NCI-H146 treated with DMSO at 0.1 percent for 48 hours (cell line): ENCODE results near the gene SARS1.
A peak's percentile ranks its signal among the peaks of the same experiment; 100 is the strongest.

Source experiments
- DNase-seq: peaks from one replicate; lab custom pipeline; 2025; ENCODE audit not compliant: unreplicated experiment; lab: John Stamatoyannopoulos, UW

SARS1 gene

DNA sequence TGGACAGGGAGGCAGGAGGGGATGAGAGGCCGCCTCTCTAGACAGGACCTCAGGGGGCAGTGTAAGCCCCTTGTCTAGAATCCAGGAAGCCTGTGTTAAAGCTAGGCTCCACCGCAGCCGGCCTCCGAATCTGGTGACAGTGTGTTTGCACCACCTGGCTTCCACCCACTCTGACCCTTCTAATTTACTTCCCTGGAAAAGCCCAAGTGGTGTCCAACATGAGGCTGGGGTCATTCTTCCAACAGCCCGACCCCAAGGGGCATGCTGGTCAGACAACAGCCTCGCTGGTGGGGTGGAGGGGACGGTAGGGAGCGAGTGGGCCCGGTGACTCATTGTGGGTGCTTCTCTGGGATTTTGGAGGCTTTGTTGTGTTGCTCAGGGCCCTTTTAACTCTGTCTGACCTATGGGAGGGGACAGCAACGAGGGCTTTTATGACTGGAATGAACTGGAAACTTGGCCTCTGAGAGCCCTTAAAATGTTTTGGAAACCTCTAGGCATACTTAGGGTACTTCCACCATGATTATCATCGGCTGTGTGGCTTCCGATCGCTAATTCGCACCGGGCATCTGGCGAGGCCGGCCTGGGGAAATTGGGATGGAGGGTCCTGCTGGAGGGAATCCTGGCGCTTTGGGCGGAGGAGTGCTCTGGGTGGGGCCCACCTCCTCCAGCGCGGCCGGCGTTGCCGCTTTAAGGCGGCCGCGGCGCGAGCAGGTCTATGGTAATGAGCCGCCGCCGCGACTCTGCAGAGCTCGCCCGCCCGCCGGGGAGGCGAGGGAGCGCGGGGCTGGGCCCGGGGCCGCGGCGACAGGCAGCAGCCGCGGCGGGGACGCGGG is 35.3 kb downstream of the SARS1 start, which contains the start of gene CELSR2:
CELSR2 (plus strand) TSS at position 743 of the 833 bp plus-strand sequence. CDS start 541 bp downstream, outside the sequence.
- DNase-seq = peak; percentile 23

- DNase-seq = no peak
Measured at GRCh38 chr1:109249654-109250401, 36.1 kb downstream of the SARS1 start.

DNA sequence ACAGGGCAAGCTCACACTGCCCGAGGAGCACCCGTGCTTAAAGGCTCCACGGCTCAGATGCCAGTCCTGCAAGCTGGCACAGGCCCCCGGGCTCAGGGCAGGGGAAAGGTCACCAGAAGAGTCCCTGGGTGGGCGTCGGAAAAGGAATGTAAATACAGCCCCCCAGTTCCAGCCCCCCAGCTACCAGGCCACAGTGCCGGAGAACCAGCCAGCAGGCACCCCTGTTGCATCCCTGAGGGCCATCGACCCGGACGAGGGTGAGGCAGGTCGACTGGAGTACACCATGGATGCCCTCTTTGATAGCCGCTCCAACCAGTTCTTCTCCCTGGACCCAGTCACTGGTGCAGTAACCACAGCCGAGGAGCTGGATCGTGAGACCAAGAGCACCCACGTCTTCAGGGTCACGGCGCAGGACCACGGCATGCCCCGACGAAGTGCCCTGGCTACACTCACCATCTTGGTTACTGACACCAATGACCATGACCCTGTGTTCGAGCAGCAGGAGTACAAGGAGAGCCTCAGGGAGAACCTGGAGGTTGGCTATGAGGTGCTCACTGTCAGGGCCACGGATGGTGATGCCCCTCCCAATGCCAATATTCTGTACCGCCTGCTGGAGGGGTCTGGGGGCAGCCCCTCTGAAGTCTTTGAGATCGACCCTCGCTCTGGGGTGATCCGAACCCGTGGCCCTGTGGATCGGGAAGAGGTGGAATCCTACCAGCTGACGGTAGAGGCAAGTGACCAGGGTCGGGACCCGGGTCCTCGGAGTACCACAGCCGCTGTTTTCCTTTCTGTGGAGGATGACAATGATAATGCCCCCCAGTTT is 36.9 kb downstream of the SARS1 start:
- no peak for DNase-seq

DNA sequence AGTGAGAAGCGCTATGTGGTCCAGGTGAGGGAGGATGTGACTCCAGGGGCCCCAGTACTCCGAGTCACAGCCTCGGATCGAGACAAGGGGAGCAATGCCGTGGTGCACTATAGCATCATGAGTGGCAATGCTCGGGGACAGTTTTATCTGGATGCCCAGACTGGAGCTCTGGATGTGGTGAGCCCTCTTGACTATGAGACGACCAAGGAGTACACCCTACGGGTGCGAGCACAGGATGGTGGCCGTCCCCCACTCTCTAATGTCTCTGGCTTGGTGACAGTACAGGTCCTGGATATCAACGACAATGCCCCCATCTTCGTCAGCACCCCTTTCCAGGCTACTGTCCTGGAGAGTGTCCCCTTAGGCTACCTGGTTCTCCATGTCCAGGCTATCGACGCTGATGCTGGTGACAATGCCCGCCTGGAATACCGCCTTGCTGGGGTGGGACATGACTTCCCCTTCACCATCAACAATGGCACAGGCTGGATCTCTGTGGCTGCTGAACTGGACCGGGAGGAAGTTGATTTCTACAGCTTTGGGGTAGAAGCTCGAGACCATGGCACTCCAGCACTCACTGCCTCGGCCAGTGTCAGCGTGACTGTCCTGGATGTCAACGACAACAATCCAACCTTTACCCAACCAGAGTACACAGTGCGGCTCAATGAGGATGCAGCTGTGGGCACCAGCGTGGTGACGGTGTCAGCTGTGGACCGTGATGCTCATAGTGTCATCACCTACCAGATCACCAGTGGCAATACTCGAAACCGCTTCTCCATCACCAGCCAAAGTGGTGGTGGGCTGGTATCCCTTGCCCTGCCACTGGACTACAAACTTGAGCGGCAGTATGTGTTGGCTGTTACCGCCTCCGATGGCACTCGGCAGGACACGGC is 37.8 kb downstream of the SARS1 start:
- no peak for DNase-seq

DNA sequence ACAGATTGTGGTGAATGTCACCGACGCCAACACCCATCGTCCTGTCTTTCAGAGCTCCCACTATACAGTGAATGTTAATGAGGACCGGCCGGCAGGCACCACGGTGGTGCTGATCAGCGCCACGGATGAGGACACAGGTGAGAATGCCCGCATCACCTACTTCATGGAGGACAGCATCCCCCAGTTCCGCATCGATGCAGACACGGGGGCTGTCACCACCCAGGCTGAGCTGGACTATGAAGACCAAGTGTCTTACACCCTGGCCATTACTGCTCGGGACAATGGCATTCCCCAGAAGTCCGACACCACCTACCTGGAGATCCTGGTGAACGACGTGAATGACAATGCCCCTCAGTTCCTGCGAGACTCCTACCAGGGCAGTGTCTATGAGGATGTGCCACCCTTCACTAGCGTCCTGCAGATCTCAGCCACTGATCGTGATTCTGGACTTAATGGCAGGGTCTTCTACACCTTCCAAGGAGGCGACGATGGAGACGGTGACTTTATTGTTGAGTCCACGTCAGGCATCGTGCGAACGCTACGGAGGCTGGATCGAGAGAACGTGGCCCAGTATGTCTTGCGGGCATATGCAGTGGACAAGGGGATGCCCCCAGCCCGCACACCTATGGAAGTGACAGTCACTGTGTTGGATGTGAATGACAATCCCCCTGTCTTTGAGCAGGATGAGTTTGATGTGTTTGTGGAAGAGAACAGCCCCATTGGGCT is 38.6 kb downstream of the SARS1 start:
- no peak for DNase-seq

DNA sequence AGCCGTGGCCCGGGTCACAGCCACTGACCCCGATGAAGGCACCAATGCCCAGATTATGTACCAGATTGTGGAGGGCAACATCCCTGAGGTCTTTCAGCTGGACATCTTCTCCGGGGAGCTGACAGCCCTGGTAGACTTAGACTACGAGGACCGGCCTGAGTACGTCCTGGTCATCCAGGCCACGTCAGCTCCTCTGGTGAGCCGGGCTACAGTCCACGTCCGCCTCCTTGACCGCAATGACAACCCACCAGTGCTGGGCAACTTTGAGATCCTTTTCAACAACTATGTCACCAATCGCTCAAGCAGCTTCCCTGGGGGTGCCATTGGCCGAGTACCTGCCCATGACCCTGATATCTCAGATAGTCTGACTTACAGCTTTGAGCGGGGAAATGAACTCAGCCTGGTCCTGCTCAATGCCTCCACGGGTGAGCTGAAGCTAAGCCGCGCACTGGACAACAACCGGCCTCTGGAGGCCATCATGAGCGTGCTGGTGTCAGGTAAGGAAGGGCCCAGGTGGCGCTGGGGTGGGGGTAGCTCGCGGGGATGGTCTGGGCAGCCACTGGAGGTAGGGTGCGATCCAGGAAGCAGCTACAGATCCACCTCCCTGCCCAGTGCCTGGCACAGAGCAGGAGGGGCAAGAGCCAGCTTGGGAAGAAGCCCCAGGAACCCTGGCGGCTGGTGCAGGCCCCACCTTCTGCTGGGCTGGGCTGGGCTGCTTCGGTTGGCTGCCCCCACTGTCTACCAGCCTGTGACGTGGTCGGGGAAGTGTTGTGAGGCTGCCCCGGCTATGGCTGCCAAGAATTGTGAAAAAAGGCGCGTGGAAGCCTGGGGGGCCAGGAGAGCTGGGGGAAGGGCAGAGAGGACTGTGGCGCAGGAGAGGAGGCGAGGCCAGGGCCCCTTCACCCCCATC is 39.4 kb downstream of the SARS1 start:
- no peak for DNase-seq

DNA sequence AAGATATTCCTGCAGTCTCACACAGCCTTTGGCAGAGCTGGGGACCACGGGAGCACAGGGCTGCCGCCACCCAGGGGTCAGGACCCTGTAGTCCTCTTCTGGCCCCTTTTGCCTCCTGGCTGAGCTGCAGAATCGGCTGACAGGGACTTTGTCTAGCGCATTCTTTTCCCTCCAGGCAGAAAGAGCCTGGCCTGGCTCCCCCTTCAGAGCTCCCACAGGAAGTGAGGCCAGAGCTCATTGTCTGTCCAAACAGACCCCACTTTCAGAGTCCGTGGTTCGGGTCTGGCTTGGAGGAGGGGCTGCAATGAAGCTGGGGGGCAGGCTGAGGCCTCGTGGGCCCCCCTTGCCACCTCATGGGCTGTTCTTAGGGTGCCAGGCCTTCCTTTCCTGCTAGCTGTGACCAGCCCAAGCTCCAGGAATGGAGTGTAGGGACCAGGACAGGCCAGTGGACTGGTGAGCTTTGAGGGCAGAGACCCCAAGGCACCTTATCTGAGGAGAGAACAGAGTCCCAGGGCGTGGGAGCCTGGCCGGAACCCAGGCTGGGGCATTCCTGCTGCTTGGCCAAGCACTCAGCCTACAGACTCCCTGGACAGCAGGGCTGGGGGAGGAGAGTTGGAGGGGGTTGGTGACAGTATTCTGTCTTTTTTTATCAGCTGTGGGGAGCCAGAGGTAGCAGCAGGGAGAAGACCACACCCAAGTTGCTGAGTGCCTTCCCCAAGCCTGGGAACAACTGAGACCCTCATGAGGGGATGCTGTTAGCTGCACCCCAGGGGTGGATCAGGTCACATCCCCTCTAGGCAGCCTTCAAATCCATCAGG is 40.3 kb downstream of the SARS1 start:
- no peak for DNase-seq

- DNase-seq = no peak
Measured at GRCh38 chr1:109254621-109255096, 40.9 kb downstream of the SARS1 start.

DNA sequence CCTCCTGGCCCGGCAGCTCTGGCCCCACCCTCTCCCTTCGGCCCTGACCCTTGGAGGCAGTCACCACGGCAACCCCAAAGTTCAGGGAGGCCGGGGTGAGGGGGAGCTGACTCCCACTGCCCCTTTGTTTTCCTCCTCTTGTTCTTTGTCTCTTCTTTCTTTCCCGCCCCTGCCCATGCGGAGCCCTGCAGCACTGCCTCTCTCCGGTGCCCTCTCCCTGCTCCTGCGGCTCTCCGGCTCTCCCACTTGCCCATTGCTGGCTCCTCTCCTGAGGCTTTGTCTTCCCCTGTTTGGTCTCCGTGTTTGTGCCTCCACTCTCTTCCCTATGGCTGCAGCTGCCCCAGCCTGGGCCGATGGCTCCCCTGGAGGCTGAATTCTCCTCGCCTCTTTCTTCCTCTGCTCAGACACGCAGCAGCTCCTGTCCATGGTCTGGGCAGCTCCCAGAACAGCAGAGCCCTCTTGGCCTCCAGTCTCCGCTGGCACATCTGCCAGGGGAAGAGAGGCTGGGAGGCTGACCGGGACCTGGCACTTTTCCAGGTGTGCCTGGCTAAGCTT is 41.5 kb downstream of the SARS1 start:
- DNase-seq = no peak

- no peak for DNase-seq
Measured at GRCh38 chr1:109255678-109256077, 42.0 kb downstream of the SARS1 start.

DNA sequence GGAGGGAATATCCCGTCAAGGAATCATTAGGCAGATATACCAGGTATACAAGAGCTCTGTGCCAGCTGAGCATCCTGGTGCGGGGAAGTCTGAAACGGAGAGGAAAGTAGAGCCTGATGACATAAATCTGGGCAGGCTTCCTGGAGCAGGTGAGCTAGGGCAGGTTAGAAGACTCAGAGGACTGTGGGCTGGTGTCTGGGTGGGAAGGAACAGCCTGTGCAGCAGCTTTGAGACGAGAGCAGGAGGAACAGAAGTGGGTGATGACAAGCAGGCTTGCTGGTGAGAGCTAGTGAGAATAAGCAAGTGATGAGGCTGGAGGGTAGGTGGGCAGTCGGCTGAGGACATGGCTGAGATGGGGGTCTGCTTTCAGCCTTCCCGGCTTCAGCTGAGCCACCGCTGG is 42.4 kb downstream of the SARS1 start:
- no peak for DNase-seq

- no peak for DNase-seq
Measured at GRCh38 chr1:109256971-109257681, 43.4 kb downstream of the SARS1 start.

DNA sequence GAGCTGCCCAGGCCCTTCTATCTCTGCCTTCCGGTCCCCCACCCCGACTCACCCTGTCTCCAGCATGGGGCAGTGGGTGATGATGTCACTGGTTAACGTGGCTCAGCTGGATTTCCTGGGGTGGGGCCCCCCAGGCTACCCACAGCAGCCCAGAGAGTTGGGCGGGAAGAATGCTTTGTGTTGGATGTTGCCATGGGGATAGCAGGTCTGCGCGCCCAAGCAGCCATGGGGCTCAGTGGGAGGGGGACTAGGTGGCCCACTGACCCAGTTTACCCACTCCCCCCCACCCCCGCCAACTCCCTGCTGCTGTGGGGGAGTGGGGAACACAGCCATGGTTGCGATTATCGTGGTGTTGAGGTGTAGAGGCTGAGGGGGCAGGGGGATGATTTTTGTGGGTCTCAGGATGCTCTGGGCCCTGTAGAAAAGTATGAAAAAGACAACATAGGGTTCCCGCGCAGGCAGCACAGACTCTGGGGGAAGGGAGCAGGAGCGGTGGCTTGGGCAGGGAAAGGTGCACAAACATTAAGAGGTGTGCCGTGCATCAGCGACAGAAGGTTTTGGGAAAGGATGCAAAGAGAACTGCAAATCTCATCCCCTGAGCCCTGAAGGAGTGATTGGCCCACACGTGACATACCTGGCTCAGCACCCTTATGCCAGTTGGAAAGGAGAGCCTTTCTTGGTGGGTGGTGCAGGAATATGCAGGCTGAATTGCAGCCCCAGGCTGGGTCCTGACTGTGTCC is 44.1 kb downstream of the SARS1 start:
- DNase-seq = no peak

GRCh38 chr1:109258481-109259466 is 45.1 kb downstream of the SARS1 start:
- no peak for DNase-seq
